Hepatocyte (in vitro differentiated cells): ENCODE measurements around the gene PHF3.
"Not testable (repeated sequence)": the region's sequence is repeated elsewhere in the genome, so short reads cannot be mapped to it uniquely, and the experiment has no call there.

Experiments used
- EZH2 ChIP-seq: fragments of 200-600 bp; sonication (generic); IDR thresholded peaks from 2 replicates; pipeline ENCODE4 v1.6.1; 2016; ENCODE audit warnings: antibody characterized with exemption, mild to moderate bottlenecking, borderline replicate concordance
- TF ChIP-seq, protein P1 (sequence below): fragments of 200-600 bp; sonication (generic); IDR thresholded peaks from 2 replicates; pipeline ENCODE4 v1.5.1; 2016; ENCODE audit warnings: antibody characterized with exemption, mild to moderate bottlenecking; ENCODE audit not compliant: poor library complexity

DNA sequence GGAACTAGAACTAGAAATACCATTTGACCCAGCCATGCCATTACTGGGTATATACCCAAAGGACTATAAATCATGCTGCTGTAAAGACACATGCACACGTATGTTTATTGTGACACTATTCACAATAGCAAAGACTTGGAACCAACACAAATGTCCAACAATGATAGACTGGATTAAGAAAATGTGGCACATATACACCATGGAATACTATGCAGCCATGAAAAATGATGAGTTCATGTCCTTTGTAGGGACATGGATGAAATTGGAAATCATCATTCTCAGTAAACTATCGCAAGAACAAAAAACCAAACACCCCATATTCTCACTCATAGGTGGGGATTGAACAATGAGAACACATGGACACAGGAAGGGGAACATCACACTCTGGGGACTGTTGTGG, 102.6 kb downstream of the PHF3 start:
- TF ChIP-seq EZH2, result not testable (repeated sequence)
- TF ChIP-seq, protein P1, sequence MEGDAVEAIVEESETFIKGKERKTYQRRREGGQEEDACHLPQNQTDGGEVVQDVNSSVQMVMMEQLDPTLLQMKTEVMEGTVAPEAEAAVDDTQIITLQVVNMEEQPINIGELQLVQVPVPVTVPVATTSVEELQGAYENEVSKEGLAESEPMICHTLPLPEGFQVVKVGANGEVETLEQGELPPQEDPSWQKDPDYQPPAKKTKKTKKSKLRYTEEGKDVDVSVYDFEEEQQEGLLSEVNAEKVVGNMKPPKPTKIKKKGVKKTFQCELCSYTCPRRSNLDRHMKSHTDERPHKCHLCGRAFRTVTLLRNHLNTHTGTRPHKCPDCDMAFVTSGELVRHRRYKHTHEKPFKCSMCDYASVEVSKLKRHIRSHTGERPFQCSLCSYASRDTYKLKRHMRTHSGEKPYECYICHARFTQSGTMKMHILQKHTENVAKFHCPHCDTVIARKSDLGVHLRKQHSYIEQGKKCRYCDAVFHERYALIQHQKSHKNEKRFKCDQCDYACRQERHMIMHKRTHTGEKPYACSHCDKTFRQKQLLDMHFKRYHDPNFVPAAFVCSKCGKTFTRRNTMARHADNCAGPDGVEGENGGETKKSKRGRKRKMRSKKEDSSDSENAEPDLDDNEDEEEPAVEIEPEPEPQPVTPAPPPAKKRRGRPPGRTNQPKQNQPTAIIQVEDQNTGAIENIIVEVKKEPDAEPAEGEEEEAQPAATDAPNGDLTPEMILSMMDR, result not testable (repeated sequence)
